A673 (cell line): ENCODE data around the gene BHMT2.

Experiments
- CTCF ChIP-seq: fragments of 300-800, 200-600 bp; sonication (generic); conservative IDR thresholded peaks from 2 replicates; pipeline ENCODE4 v1.5.1; 2017; ENCODE audit warnings: low read depth, mild to moderate bottlenecking, antibody characterized with exemption, low read length, moderate library complexity, mixed read lengths
- EZH2 ChIP-seq: fragments of 200-600 bp; sonication (generic); IDR thresholded peaks from 2 replicates; pipeline ENCODE4 v1.6.1; 2017; ENCODE audit warnings: borderline replicate concordance, low read depth, mild to moderate bottlenecking, mixed read lengths, antibody characterized with exemption, low read length; ENCODE audit not compliant: poor library complexity, severe bottlenecking

GRCh38 chr5:79133657-79134451, 64.3 kb downstream of the BHMT2 start:
- TF ChIP-seq EZH2 (no peak), CTCF (peak; percentile 86)
